BLaER1 treated with 17β-estradiol and CSF1 and Interleukin-3, amounts not matched to agents 10 nM and 100 nM (cell line): ENCODE measurements around the gene PSMF1.

Source experiments
- H3K27ac ChIP-seq, 11 experiments: shearing (Covaris generic); formaldehyde crosslinking; 2 replicates each; pipeline ENCODE4 v1.8.1; 2022
- H3K27me3 ChIP-seq, 11 experiments: shearing (Covaris generic); formaldehyde crosslinking; 2 replicates each; pipeline ENCODE4 v1.8.1; 2022
- H3K36me3 ChIP-seq, 11 experiments: shearing (Covaris generic); formaldehyde crosslinking; 2 replicates each; pipeline ENCODE4 v1.8.1; 2022
- H3K4me1 ChIP-seq, 10 experiments: shearing (Covaris generic); formaldehyde crosslinking; 2 replicates each; pipeline ENCODE4 v1.8.1; 2022
- H3K4me2 ChIP-seq, 11 experiments: shearing (Covaris generic); formaldehyde crosslinking; 2 replicates each; pipeline ENCODE4 v1.8.1; 2022
- H3K4me3 ChIP-seq, 10 experiments: shearing (Covaris generic); formaldehyde crosslinking; 2 replicates each; pipeline ENCODE4 v1.8.1; 2022
- H3K9ac ChIP-seq, 11 experiments: shearing (Covaris generic); formaldehyde crosslinking; 2 replicates each; pipeline ENCODE4 v1.8.1; 2022
- H3K9me3 ChIP-seq, 11 experiments: shearing (Covaris generic); formaldehyde crosslinking; replicated peaks in 1 of 11; 2 replicates each; pipeline ENCODE4 v1.8.1; 2022
- H4K20me1 ChIP-seq, 11 experiments: shearing (Covaris generic); formaldehyde crosslinking; 2 replicates each; pipeline ENCODE4 v1.8.1; 2022
- Cebpa-rat ChIP-seq, 11 experiments: shearing (Covaris generic); IDR thresholded peaks; 2 replicates each; pipeline ENCODE4 v1.8.1; 2022

Gene PSMF1

DNA sequence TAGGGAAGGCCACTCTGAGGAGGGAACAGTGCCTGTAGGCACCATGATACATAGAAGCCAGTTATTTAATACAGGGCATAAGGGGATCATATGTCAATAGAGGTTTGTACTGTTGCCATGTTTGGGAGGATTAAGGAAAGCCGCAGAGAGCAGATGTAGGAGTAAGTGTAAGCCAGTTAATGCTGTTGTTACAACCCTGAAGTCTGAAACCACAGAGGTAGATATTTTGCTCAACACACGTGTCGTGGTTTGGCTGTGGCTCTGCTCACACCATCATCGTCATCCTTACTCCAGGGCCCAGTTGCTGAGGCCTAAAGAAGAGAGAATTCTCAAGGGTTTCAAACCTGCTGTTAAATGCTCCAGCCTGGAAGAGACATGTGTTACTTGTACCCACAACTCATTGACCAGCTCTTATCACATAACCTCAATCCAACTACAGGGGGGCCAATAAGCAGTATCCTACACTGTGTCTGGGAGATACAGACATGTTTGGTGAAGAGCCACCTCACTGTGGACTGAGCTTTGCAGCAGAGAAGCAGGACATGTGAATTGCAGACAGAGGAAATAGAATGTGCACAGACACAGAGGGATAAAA is 31.0 kb upstream of the PSMF1 start:
- H3K4me2 ChIP-seq = peak overlapping the region in 4 of 11 experiments; percentile 4 to 21 (median 16); a peak in 5 of 22 replicates
- no peak overlapping the region for H3K27ac ChIP-seq

GRCh38 chr20:1094751-1095150 is 23.7 kb upstream of the PSMF1 start:
- H3K4me3 ChIP-seq = no peak overlapping the region
- peaks cover 0 to 7% (median 2%) of the 10 kb centered on the region in 10 experiments; a peak in 9 of 20 replicates for H3K4me1 ChIP-seq
- H3K27me3 ChIP-seq = no peaks in the 10 kb centered on the region
- TF ChIP-seq Cebpa-rat (IDR thresholded peaks at IDR 0.05) = no peak
- no peaks in the 10 kb centered on the region for H4K20me1 ChIP-seq
- H3K9ac ChIP-seq = no peak overlapping the region
- H3K36me3 ChIP-seq = 0 out of 22 replicates have a peak, but pooled peaks cover 0 to 5% (median 0%) of the 10 kb centered on the region in 11 experiments
- H3K4me2 ChIP-seq = peak overlapping the region in 3 of 11 experiments; percentile 6 to 17 (median 9); a peak in 2 of 22 replicates
- H3K27ac ChIP-seq = no peak overlapping the region
- peaks cover 0 to 36% (median 7%) of the 10 kb centered on the region in 11 experiments; a peak in 12 of 22 replicates for H3K9me3 ChIP-seq

More for the DNA sequence above, 31.0 kb upstream of the PSMF1 start:
- no peaks in the 10 kb centered on the region for H3K36me3 ChIP-seq
- H3K4me3 ChIP-seq = no peak overlapping the region
- H3K9me3 ChIP-seq = peaks cover 22 to 48% (median 35%) of the 10 kb centered on the region in 11 experiments
- H3K27me3 ChIP-seq = no peaks in the 10 kb centered on the region
- peaks cover 0 to 25% (median 13%) of the 10 kb centered on the region in 10 experiments; a peak in 13 of 20 replicates for H3K4me1 ChIP-seq
- no peak for TF ChIP-seq Cebpa-rat (IDR thresholded peaks at IDR 0.05)
- no peak overlapping the region for H3K9ac ChIP-seq
- no peaks in the 10 kb centered on the region for H4K20me1 ChIP-seq

DNA sequence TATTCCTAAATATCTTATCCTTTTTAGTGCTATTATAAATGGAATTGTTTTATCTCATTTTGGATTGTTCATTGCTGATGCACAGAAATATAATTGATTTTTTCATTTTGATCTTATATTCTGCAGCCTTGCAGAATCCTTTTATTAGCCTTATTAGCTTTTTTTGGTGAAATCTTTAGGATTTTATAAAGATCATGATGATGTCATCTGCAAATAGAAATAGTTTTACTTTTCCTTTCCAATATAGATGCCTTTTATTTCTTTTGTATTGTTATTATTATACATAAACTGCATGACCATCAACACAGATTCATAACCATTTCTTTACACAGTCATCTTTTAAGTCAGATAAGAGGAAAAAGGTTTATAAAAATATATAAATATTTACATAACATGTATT is 16.9 kb upstream of the PSMF1 start:
- Histone ChIP-seq H3K4me3 (no peak overlapping the region), H3K9ac (no peak overlapping the region), H3K4me2 (no peak overlapping the region), H3K9me3 (peaks cover 12 to 38% (median 18%) of the 10 kb centered on the region in 11 experiments; a peak in 17 of 22 replicates), H3K36me3 (0 out of 22 replicates have a peak, but pooled peaks cover 0 to 5% (median 0%) of the 10 kb centered on the region in 11 experiments), H4K20me1 (no peaks in the 10 kb centered on the region), H3K27me3 (no peaks in the 10 kb centered on the region), H3K27ac (no peak overlapping the region), H3K4me1 (no peaks in the 10 kb centered on the region)
- no peak for TF ChIP-seq Cebpa-rat (IDR thresholded peaks at IDR 0.05)

DNA sequence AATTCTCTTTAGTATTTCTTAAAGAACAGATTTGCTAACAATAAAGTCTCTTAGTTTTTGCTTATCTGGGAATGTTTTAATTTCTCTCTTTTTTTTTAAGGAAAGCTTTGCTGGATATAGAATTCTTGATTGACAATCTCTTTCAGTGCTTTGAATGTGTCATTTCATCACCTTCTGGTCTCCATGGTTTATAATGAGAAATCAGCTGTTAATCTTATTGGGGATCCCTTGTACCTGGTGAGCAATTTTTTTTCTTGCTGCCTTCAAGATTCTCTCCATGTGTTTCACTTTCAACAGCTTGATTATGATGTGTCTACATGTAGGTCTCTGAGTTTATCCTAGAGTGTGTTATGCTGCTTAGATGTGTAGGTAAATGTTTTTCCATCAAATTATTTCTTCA is 16.4 kb upstream of the PSMF1 start:
- H3K4me1 ChIP-seq = no peaks in the 10 kb centered on the region
- TF ChIP-seq Cebpa-rat (IDR thresholded peaks at IDR 0.05) = no peak
- H3K9ac ChIP-seq = no peak overlapping the region
- H3K4me2 ChIP-seq = no peak overlapping the region
- H3K36me3 ChIP-seq = 0 out of 22 replicates have a peak, but pooled peaks cover 0 to 5% (median 0%) of the 10 kb centered on the region in 11 experiments
- H3K27me3 ChIP-seq = no peaks in the 10 kb centered on the region
- H4K20me1 ChIP-seq = no peaks in the 10 kb centered on the region
- no peak overlapping the region for H3K4me3 ChIP-seq
- H3K9me3 ChIP-seq = peaks cover 12 to 38% (median 18%) of the 10 kb centered on the region in 11 experiments; a peak in 17 of 22 replicates
- no peak overlapping the region for H3K27ac ChIP-seq

GRCh38 chr20:1103751-1104150 is 14.7 kb upstream of the PSMF1 start:
- H3K27me3 ChIP-seq = no peaks in the 10 kb centered on the region
- H4K20me1 ChIP-seq = no peaks in the 10 kb centered on the region; a peak in 1 of 22 replicates
- H3K4me2 ChIP-seq = no peak overlapping the region
- H3K4me3 ChIP-seq = no peak overlapping the region
- peaks cover 0 to 5% (median 0%) of the 10 kb centered on the region in 10 experiments; a peak in 5 of 20 replicates for H3K4me1 ChIP-seq
- TF ChIP-seq Cebpa-rat (IDR thresholded peaks at IDR 0.05) = no peak
- peaks cover 11 to 22% (median 14%) of the 10 kb centered on the region in 11 experiments; a peak in 17 of 22 replicates for H3K9me3 ChIP-seq
- H3K9ac ChIP-seq = no peak overlapping the region
- H3K27ac ChIP-seq = no peak overlapping the region
- no peaks in the 10 kb centered on the region for H3K36me3 ChIP-seq

- H3K4me1 ChIP-seq = peaks cover 0 to 5% (median 0%) of the 10 kb centered on the region in 10 experiments; a peak in 5 of 20 replicates
- no peaks in the 10 kb centered on the region for H3K36me3 ChIP-seq
- peaks cover 11 to 16% (median 13%) of the 10 kb centered on the region in 11 experiments; a peak in 17 of 22 replicates for H3K9me3 ChIP-seq
- H4K20me1 ChIP-seq = no peaks in the 10 kb centered on the region; a peak in 1 of 22 replicates
- H3K4me3 ChIP-seq = no peak overlapping the region
- no peaks in the 10 kb centered on the region for H3K27me3 ChIP-seq
- H3K27ac ChIP-seq = no peak overlapping the region
- no peak overlapping the region for H3K9ac ChIP-seq
- TF ChIP-seq Cebpa-rat (IDR thresholded peaks at IDR 0.05) = no peak
- H3K4me2 ChIP-seq = no peak overlapping the region
These were observed 12.7 kb upstream of the PSMF1 start for GRCh38 chr20:1105599-1106194.

DNA sequence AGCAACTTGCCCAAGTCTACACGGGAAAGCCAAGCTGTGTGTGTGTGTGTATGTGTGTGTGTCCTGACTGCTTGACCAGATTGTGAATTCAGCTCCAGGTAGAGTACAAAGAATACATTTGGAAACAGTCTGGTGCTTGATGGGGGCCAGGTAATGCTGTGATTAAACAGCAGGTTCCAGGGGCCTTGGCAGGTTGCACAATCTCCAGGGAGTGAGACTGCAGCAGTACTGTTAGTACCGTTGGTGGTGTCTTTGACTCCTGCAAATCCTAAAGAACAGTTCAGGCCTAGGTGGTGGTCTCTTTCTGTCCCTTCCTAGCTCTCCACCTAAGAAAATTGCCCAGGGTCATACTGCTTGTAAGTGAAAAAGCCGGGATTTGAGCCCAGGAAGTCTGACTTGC is 11.2 kb upstream of the PSMF1 start:
- Histone ChIP-seq H3K4me2 (no peak overlapping the region), H3K36me3 (no peaks in the 10 kb centered on the region), H3K27ac (no peak overlapping the region), H3K4me1 (peaks cover 0 to 5% (median 0%) of the 10 kb centered on the region in 10 experiments; a peak in 5 of 20 replicates), H4K20me1 (no peaks in the 10 kb centered on the region; a peak in 1 of 22 replicates), H3K4me3 (no peak overlapping the region), H3K27me3 (no peaks in the 10 kb centered on the region), H3K9ac (no peak overlapping the region), H3K9me3 (peaks cover 6 to 12% (median 9%) of the 10 kb centered on the region in 11 experiments; a peak in 17 of 22 replicates)
- no peak for TF ChIP-seq Cebpa-rat (IDR thresholded peaks at IDR 0.05)

DNA sequence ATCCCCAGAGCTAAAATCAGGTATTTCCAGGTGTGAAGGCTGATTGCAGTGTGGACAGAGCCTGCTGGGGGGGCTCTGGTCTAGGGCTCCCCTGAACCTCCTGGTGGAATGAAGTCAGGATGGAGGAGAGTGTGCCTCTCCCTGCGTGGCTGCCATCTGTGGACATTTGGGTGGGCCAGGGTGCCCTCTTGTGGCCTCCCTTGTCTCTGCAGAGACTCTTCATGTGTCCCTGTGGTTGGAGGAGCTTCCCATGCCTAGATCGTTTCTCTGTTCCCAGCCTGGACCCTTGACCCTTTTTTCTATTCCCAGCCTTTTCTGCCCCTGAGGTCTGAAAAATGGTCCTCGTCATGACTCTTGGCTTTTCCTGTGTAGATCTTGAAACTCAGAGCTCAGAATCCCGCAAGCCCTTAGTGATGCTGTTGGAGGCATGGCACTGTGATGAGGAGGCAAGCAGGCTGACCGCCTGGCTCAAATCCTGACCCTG is 9.9 kb upstream of the PSMF1 start:
- H3K27me3 ChIP-seq = no peaks in the 10 kb centered on the region
- TF ChIP-seq Cebpa-rat (IDR thresholded peaks at IDR 0.05) = no peak

GRCh38 chr20:1112908-1113307 is 5.5 kb upstream of the PSMF1 start:
- no peak overlapping the region for H3K4me2 ChIP-seq
- peaks cover 4 to 15% (median 7%) of the 10 kb centered on the region in 10 experiments; a peak in 18 of 20 replicates for H3K4me1 ChIP-seq
- no peaks in the 10 kb centered on the region for H3K36me3 ChIP-seq
- H3K9ac ChIP-seq = no peak overlapping the region
- no peak for TF ChIP-seq Cebpa-rat (IDR thresholded peaks at IDR 0.05)
- H3K27me3 ChIP-seq = no peaks in the 10 kb centered on the region
- H3K4me3 ChIP-seq = no peak overlapping the region
- H4K20me1 ChIP-seq = no peaks in the 10 kb centered on the region; a peak in 1 of 22 replicates
- no peaks in the 10 kb centered on the region for H3K9me3 ChIP-seq
- H3K27ac ChIP-seq = no peak overlapping the region

More for the DNA sequence above, 9.9 kb upstream of the PSMF1 start:
- no peak overlapping the region for H3K27ac ChIP-seq
- H3K4me1 ChIP-seq = peaks cover 0 to 5% (median 0%) of the 10 kb centered on the region in 10 experiments; a peak in 5 of 20 replicates
- H3K9ac ChIP-seq = no peak overlapping the region
- no peaks in the 10 kb centered on the region; a peak in 1 of 22 replicates for H4K20me1 ChIP-seq
- H3K4me3 ChIP-seq = no peak overlapping the region
- no peaks in the 10 kb centered on the region for H3K9me3 ChIP-seq
- H3K4me2 ChIP-seq = peak overlapping the region in 3 of 11 experiments; percentile 8 to 25 (median 16); a peak in 1 of 22 replicates
- no peaks in the 10 kb centered on the region for H3K36me3 ChIP-seq
